A549 (cell line): Measurements from ENCODE around the gene CD226. TPM values are rescaled to one million over a fixed set of nuclear protein-coding genes. Genes with fewer than 3 reads are reported as not detected.

ENCODE experiments used
- ATAC-seq, 2 experiments: fragments of 200-7000 bp in 1 of 2; fragments of >200 bp in 1 of 2; cut with Nextera tagmentation in 1 of 2; cut with Tn5 transposase in 1 of 2; 3 replicates each; pipeline versions ENCODE4 v1.8.0 to v1.9.1; 2018 to 2020; ENCODE audit warnings: mild to moderate bottlenecking in 1 of 2, moderate library complexity in 1 of 2
- CTCF ChIA-PET: fragments of 300-600 bp; sonication (Branson Sonifier 250); formaldehyde crosslinking; extraction: SDS; loops from one replicate; lab custom pipeline; 2021; ENCODE audit warnings: antibody characterized with exemption, inconsistent platforms; lab: Yijun Ruan, JAX
- POLR2A ChIA-PET: fragments of 350-600 bp; formaldehyde crosslinking; extraction: SDS; loops from one replicate; lab custom pipeline; 2021; ENCODE audit warnings: antibody characterized with exemption, inconsistent platforms; lab: Yijun Ruan, JAX
- DNase-seq, 2 experiments: peaks; one replicate each; pipeline versions ENCODE4 v3.0.0 to v3.0.0-alpha.2; 2011 to 2016; ENCODE audit warnings: low read depth in 1 of 2, low spot score in 1 of 2
- FAIRE-seq: peaks from 2 replicates; lab custom pipeline; 2011; peaks lifted over from hg19 to GRCh38; lab: Jason Lieb, UNC
- H3K27ac ChIP-seq, 2 experiments: fragments of >200 bp; sonication (Bioruptor Twin); formaldehyde crosslinking; 3 replicates each; pipeline ENCODE4 v1.5.1; 2016 to 2017
- H3K4me1 ChIP-seq: fragments of >200 bp; sonication (Bioruptor Twin); formaldehyde crosslinking; 3 replicates; pipeline ENCODE4 v1.6.1; 2016
- H3K4me2 ChIP-seq: fragments of >200 bp; sonication (Bioruptor Twin); formaldehyde crosslinking; 3 replicates; pipeline ENCODE4 v1.6.1; 2016
- H3K4me3 ChIP-seq: fragments of >200 bp; sonication (Bioruptor Twin); formaldehyde crosslinking; 3 replicates; pipeline ENCODE4 v1.5.1; 2016
- H3K9me3 ChIP-seq: fragments of >200 bp; sonication (Bioruptor Twin); formaldehyde crosslinking; 3 replicates; pipeline ENCODE4 v1.6.1; 2016
- ATOH8 ChIP-seq: fragments of 250-450 bp; sonication (Bioruptor Pico); IDR thresholded peaks from 2 replicates; pipeline ENCODE4 v1.5.0; 2020; ENCODE audit warnings: low read depth, mild to moderate bottlenecking, moderate library complexity
- BHLHE40 ChIP-seq: IDR thresholded peaks from 2 replicates; pipeline ENCODE4 v1.6.1; 2012; ENCODE audit warnings: low read depth, low read length, inconsistent platforms
- CBX2 ChIP-seq: fragments of 200-600 bp; sonication (generic); IDR thresholded peaks from 2 replicates; pipeline ENCODE4 v1.6.1; 2016; ENCODE audit warnings: low read depth, mild to moderate bottlenecking, borderline replicate concordance
- CTCF ChIP-seq: fragments of >200 bp; sonication (Bioruptor Twin); formaldehyde crosslinking; IDR thresholded peaks from 3 replicates; pipeline ENCODE4 v1.5.1; 2016
- EHF ChIP-seq: fragments of 250-450 bp; sonication (Bioruptor Pico); IDR thresholded peaks from 2 replicates; pipeline ENCODE4 v1.5.0; 2020; ENCODE audit warnings: mild to moderate bottlenecking
- GATA3 ChIP-seq: IDR thresholded peaks from 2 replicates; pipeline ENCODE4 v1.6.1; 2012; ENCODE audit warnings: borderline replicate concordance
- HOXB5 ChIP-seq: fragments of 250-450 bp; sonication (Bioruptor Pico); IDR thresholded peaks from 2 replicates; pipeline ENCODE4 v1.5.0; 2020; ENCODE audit warnings: mild to moderate bottlenecking, moderate library complexity
- MYC ChIP-seq: IDR thresholded peaks from 2 replicates; pipeline ENCODE4 v1.6.1; 2012; ENCODE audit warnings: mild to moderate bottlenecking, inconsistent platforms, low read length, improper control_type of control experiment, borderline replicate concordance
- NPAS2 ChIP-seq: fragments of 250-450 bp; sonication (Bioruptor Pico); IDR thresholded peaks from 2 replicates; pipeline ENCODE4 v1.8.0; 2022; ENCODE audit warnings: mild to moderate bottlenecking, moderate library complexity, borderline replicate concordance
- NR3C1 ChIP-seq: fragments of >200 bp; sonication (Bioruptor Twin); formaldehyde crosslinking; IDR thresholded peaks from 3 replicates; pipeline ENCODE4 v1.6.1; 2017
- PBX3 ChIP-seq: IDR thresholded peaks from 2 replicates; pipeline ENCODE4 v1.6.1; 2012
- RCOR1 ChIP-seq: fragments of 150-350 bp; IDR thresholded peaks from 2 replicates; pipeline ENCODE4 v1.6.1; 2014; ENCODE audit warnings: antibody characterized with exemption, low read length, low read depth
- REST ChIP-seq: fragments of 200-600 bp; sonication (generic); IDR thresholded peaks from 2 replicates; pipeline ENCODE4 v1.6.1; 2016; ENCODE audit warnings: antibody characterized with exemption, mild to moderate bottlenecking, moderate library complexity
- RNF2 ChIP-seq: fragments of 200-600 bp; sonication (generic); IDR thresholded peaks from 2 replicates; pipeline ENCODE4 v1.6.1; 2016; ENCODE audit warnings: low read depth, mild to moderate bottlenecking, antibody characterized with exemption, moderate library complexity, borderline replicate concordance
- WGBS: methylation state at CpG from one replicate; pipeline ENCODE4 v1.1.6; 2017; ENCODE audit errors: missing lambda C conversion rate; 5-methylcytosine and 5-hydroxymethylcytosine counted together
- polyA plus RNA-seq, 4 experiments: library from polyadenylated mRNA; depleted of rRNA in 3 of 4; stranded (reverse); fragments of >200 nt; fragmentation: RNase III in 1 of 4; extraction: RNeasy Plus Mini Kit Qiagen cat#74134 plus additional on column Dnase treatment in 1 of 4; gene quantifications; 2 replicates in 3 of 4; 3 replicates in 1 of 4; pipeline ENCODE4 v1.2.3, GENCODE V29; 2011 to 2017

CD226 gene
- polyA plus RNA-seq, 2 of the 4 experiments (the other 2 are of a cell fraction) = 0.28 to 0.92 TPM

- TF ChIP-seq RCOR1 = no peak
- no peak for TF ChIP-seq PBX3
- no peak for TF ChIP-seq NPAS2 (CRISPR knock-in tag)
- no peak for TF ChIP-seq EHF (CRISPR knock-in tag)
- TF ChIP-seq REST = no peak
- no peak for TF ChIP-seq CBX2
These were observed 139.3 kb downstream of the CD226 start (continued) for GRCh38 chr18:69808399-69808798.

GRCh38 chr18:69804776-69805501 is 142.7 kb downstream of the CD226 start:
- no peak for TF ChIP-seq GATA3
- no peak for TF ChIP-seq BHLHE40
- TF ChIP-seq NR3C1 = no peak
- no peak for TF ChIP-seq HOXB5 (CRISPR knock-in tag)
- no peak for TF ChIP-seq RNF2
- no peak for TF ChIP-seq MYC
- no peak for TF ChIP-seq ATOH8
- TF ChIP-seq CTCF = no peak
- no peak for TF ChIP-seq PBX3
- FAIRE-seq (no peak), ATAC-seq (no peak), DNase-seq (no peak)
- no peak overlapping the region for H3K27ac ChIP-seq
- WGBS = 55% methylated on average over 5 of the region's 5 CpGs
- ChIA-PET POLR2A (no interaction called here), CTCF (no interaction called here)
- no peak overlapping the region for H3K4me3 ChIP-seq
- H3K9me3 ChIP-seq = no peaks in the 10 kb centered on the region
- H3K4me2 ChIP-seq = no peak overlapping the region
- H3K4me1 ChIP-seq = no peaks in the 10 kb centered on the region
